Caco-2 (cell line): Measurements from ENCODE around the gene RBX1. TPM values are rescaled to one million over a fixed set of nuclear protein-coding genes. Genes with fewer than 3 reads are reported as not detected.

Experiments used
- BruUV-seq: library from RNA; stranded (reverse); fragments of 400-500 nt; replicated peaks from 2 replicates; lab custom pipeline; 2021; lab: Mats Ljungman, UMichigan
- CTCF ChIA-PET: fragments of 300-600 bp; sonication (Branson Sonifier 250); formaldehyde crosslinking; loops from one replicate; lab custom pipeline; 2022; ENCODE audit warnings: antibody characterized with exemption; lab: Charles Lee
- POLR2A ChIA-PET: fragments of 300-600 bp; sonication (Branson Sonifier 250); formaldehyde crosslinking; loops from one replicate; lab custom pipeline; 2022; ENCODE audit warnings: antibody characterized with exemption; lab: Charles Lee
- DNase-seq, 2 experiments: peaks; one replicate each; pipeline versions ENCODE4 v3.0.0 to v3.0.0-alpha.2; 2020 to 2022
- H3K27me3 ChIP-seq: replicated peaks from 2 replicates; pipeline ENCODE4 v1.6.0; 2011; ENCODE audit warnings: low read length; ENCODE audit not compliant: control insufficient read depth, insufficient read depth
- H3K36me3 ChIP-seq: 2 replicates; pipeline ENCODE4 v1.5.1; 2011; ENCODE audit warnings: low read length; ENCODE audit not compliant: control insufficient read depth, insufficient read depth
- H3K4me1 ChIP-seq: fragments of 250-450 bp; sonication (Bioruptor Pico); 2 replicates; pipeline ENCODE4 v1.5.1; 2020; ENCODE audit warnings: mild to moderate bottlenecking
- H3K4me3 ChIP-seq: 2 replicates; pipeline ENCODE4 v1.5.1; 2011; ENCODE audit warnings: low read depth, mild to moderate bottlenecking, control low read depth, low read length
- H3K9me3 ChIP-seq: fragments of 250-450 bp; sonication (Bioruptor Pico); 2 replicates; pipeline ENCODE4 v1.5.1; 2020; ENCODE audit warnings: mild to moderate bottlenecking, moderate library complexity
- H3K27ac Mint-ChIP-seq: one replicate; pipeline ENCODE4 v1.8.0; 2022; ENCODE audit warnings: mixed read lengths; ENCODE audit not compliant: unreplicated experiment
- H3K27me3 Mint-ChIP-seq: one replicate; pipeline ENCODE4 v1.8.0; 2022; ENCODE audit warnings: mixed read lengths; ENCODE audit not compliant: insufficient read depth, unreplicated experiment
- H3K36me3 Mint-ChIP-seq: one replicate; pipeline ENCODE4 v1.8.0; 2022; ENCODE audit warnings: mild to moderate bottlenecking, mixed read lengths; ENCODE audit not compliant: insufficient read depth, unreplicated experiment
- H3K4me1 Mint-ChIP-seq: one replicate; pipeline ENCODE4 v1.8.0; 2022; ENCODE audit warnings: low read depth, mixed read lengths; ENCODE audit not compliant: unreplicated experiment
- H3K4me3 Mint-ChIP-seq: one replicate; pipeline ENCODE4 v1.8.0; 2022; ENCODE audit warnings: mild to moderate bottlenecking, moderate library complexity, mixed read lengths; ENCODE audit not compliant: unreplicated experiment
- H3K9me3 Mint-ChIP-seq: one replicate; pipeline ENCODE4 v1.8.0; 2022; ENCODE audit warnings: mixed read lengths; ENCODE audit not compliant: unreplicated experiment
- intact Hi-C: fragments of 100-400 bp; cut with micrococcal nuclease; formaldehyde crosslinking; loops from one replicate; pipeline ENCODE4 v1.10.0; 2022; ENCODE audit not compliant: unreplicated experiment
- total RNA-seq: library from RNA; stranded (reverse); gene quantifications from 2 replicates; pipeline ENCODE4 v1.2.3, GENCODE V29; 2022
- TF ChIP-seq, protein P1 (sequence below), 2 experiments: fragments of 200-600 bp in 1 of 2; IDR thresholded peaks; 1 replicate in 1 of 2; 2 replicates in 1 of 2; pipeline versions ENCODE4 v1.5.1 to v1.8.0; 2011 to 2022; ENCODE audit warnings: antibody characterized with exemption in 1 of 2, control low read depth in 1 of 2, inconsistent platforms in 1 of 2, low read depth in 1 of 2, low read length in 1 of 2, mild to moderate bottlenecking in 1 of 2, moderate library complexity in 1 of 2; ENCODE audit not compliant: insufficient read depth in 1 of 2, severe bottlenecking in 1 of 2, unreplicated experiment in 1 of 2

The RBX1 gene
- total RNA-seq, 1 experiment from 2014 or later: 70.0 TPM

- H3K27me3 ChIP-seq: no peaks in the 10 kb centered on the region
- ChIA-PET CTCF (no interaction called here), POLR2A (no interaction called here)
- TF ChIP-seq, protein P1, sequence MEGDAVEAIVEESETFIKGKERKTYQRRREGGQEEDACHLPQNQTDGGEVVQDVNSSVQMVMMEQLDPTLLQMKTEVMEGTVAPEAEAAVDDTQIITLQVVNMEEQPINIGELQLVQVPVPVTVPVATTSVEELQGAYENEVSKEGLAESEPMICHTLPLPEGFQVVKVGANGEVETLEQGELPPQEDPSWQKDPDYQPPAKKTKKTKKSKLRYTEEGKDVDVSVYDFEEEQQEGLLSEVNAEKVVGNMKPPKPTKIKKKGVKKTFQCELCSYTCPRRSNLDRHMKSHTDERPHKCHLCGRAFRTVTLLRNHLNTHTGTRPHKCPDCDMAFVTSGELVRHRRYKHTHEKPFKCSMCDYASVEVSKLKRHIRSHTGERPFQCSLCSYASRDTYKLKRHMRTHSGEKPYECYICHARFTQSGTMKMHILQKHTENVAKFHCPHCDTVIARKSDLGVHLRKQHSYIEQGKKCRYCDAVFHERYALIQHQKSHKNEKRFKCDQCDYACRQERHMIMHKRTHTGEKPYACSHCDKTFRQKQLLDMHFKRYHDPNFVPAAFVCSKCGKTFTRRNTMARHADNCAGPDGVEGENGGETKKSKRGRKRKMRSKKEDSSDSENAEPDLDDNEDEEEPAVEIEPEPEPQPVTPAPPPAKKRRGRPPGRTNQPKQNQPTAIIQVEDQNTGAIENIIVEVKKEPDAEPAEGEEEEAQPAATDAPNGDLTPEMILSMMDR (IDR thresholded peaks at IDR 0.05; ENCODE audit: insufficient read depth in 1 of 2, low read depth in 1 of 2, low read length in 1 of 2, severe bottlenecking in 1 of 2, unreplicated experiment in 1 of 2): no peak
- DNase-seq: no peak
- no peaks in the 10 kb centered on the region for H3K9me3 ChIP-seq
- H3K4me3 ChIP-seq: no peak overlapping the region
- no peak overlapping the region for H3K27ac Mint-ChIP-seq
- no peaks in the 10 kb centered on the region for H3K4me1 ChIP-seq
- no peak overlapping the region for H3K4me3 Mint-ChIP-seq
- H3K9me3 Mint-ChIP-seq: no peaks in the 10 kb centered on the region
- peaks cover 5% of the 10 kb centered on the region for H3K4me1 Mint-ChIP-seq
- intact Hi-C loops: no loop called here
- H3K36me3 ChIP-seq: no peaks in the 10 kb centered on the region; the same call in 1 of the 2 replicates
- H3K36me3 Mint-ChIP-seq: peaks cover 92% of the 10 kb centered on the region
- no TSS peak for BruUV-seq
- H3K27me3 Mint-ChIP-seq: no peaks in the 10 kb centered on the region
Observed at GRCh38 chr22:40958299-40958698, 7.1 kb downstream of the RBX1 start.

- Mint-ChIP-seq H3K27me3 (no peaks in the 10 kb centered on the region), H3K9me3 (no peaks in the 10 kb centered on the region), H3K27ac (no peak overlapping the region), H3K4me3 (no peak overlapping the region), H3K4me1 (no peaks in the 10 kb centered on the region), H3K36me3 (peaks cover 92% of the 10 kb centered on the region)
- Histone ChIP-seq H3K4me3 (no peak overlapping the region), H3K36me3 (no peaks in the 10 kb centered on the region; the same call in 1 of the 2 replicates), H3K27me3 (no peaks in the 10 kb centered on the region), H3K4me1 (no peaks in the 10 kb centered on the region), H3K9me3 (no peaks in the 10 kb centered on the region)
- TF ChIP-seq, protein P1 (IDR thresholded peaks at IDR 0.05; ENCODE audit: insufficient read depth in 1 of 2, low read depth in 1 of 2, low read length in 1 of 2, severe bottlenecking in 1 of 2, unreplicated experiment in 1 of 2): no peak
- intact Hi-C loops: no loop called here
- POLR2A ChIA-PET: interaction anchor here (1.0 kb wide), 1 partner anchor 9 kb away, joined by 5 read pairs; the partner anchor contains the start of gene RBX1
- no TSS peak for BruUV-seq
- no peak for DNase-seq
- CTCF ChIA-PET: no interaction called here
Observed at GRCh38 chr22:40960145-40960544, 9.0 kb downstream of the RBX1 start.

- Histone ChIP-seq H3K27me3 (no peaks in the 10 kb centered on the region), H3K4me3 (no peak overlapping the region), H3K36me3 (no peaks in the 10 kb centered on the region; the same call in none of the 2 replicates), H3K4me1 (0 out of 2 replicates have a peak, but pooled peaks cover 6% of the 10 kb centered on the region), H3K9me3 (no peaks in the 10 kb centered on the region)
- TF ChIP-seq, protein P1 (IDR thresholded peaks at IDR 0.05; ENCODE audit: insufficient read depth in 1 of 2, low read depth in 1 of 2, low read length in 1 of 2, severe bottlenecking in 1 of 2, unreplicated experiment in 1 of 2): no peak
- no peak overlapping the region for H3K4me3 Mint-ChIP-seq
- no peaks in the 10 kb centered on the region for H3K27me3 Mint-ChIP-seq
- peaks cover 5% of the 10 kb centered on the region for H3K4me1 Mint-ChIP-seq
- BruUV-seq: no TSS peak
- no peak for DNase-seq
- peaks cover 88% of the 10 kb centered on the region for H3K36me3 Mint-ChIP-seq
- H3K9me3 Mint-ChIP-seq: no peaks in the 10 kb centered on the region
- intact Hi-C loops: no loop called here
- POLR2A ChIA-PET: interaction anchor here (0.5 kb wide), 1 partner anchor 12 kb away, joined by 4 read pairs; no protein-coding TSS in a partner anchor
- no peak overlapping the region for H3K27ac Mint-ChIP-seq
- CTCF ChIA-PET: no interaction called here
Observed at GRCh38 chr22:40965936-40966725, 15.0 kb downstream of the RBX1 start.
